Thyroid gland (tissue), 4 donors: Measurements from ENCODE around the gene PCDHGB6.
"Not testable (repeated sequence)": the region's sequence is repeated elsewhere in the genome, so short reads cannot be mapped to it uniquely, and the experiment has no call there.

Experiments used
- CTCF ChIP-seq, 6 experiments: fragments of 200-600 bp in 3 of 6; fragments of 450-650 bp in 3 of 6; sonication (generic) in 3 of 6; IDR thresholded peaks; one replicate each; pipeline ENCODE4 v1.5.1; 2016 to 2019; ENCODE audit warnings: antibody characterized with exemption in 6 of 6, mild to moderate bottlenecking in 2 of 6, inconsistent platforms in 1 of 6, moderate library complexity in 1 of 6
- POLR2A ChIP-seq, 2 donors: fragments of 450-650 bp; IDR thresholded peaks; one replicate each; pipeline ENCODE4 v1.6.1; 2017; ENCODE audit warnings: antibody characterized with exemption in 2 of 2, mild to moderate bottlenecking in 2 of 2, moderate library complexity in 1 of 2

- TF ChIP-seq CTCF (IDR thresholded peaks at IDR 0.05) = peak in 5 of 6 experiments; percentile 18 to 66 (median 61)
- TF ChIP-seq POLR2A (IDR thresholded peaks at IDR 0.05) = not testable (repeated sequence)
Measured at GRCh38 chr5:141397756-141398551, 9.9 kb upstream of the PCDHGB6 start, which contains the start of gene PCDHGB5.
